Limb (tissue), 2 donors: ENCODE data around the gene VTI1A.

Experiments
- DNase-seq, 2 donors: peaks; one replicate each; pipeline ENCODE4 v3.0.0-alpha.2; 2016; ENCODE audit errors: extremely low spot score in 2 of 2

Gene VTI1A

DNA sequence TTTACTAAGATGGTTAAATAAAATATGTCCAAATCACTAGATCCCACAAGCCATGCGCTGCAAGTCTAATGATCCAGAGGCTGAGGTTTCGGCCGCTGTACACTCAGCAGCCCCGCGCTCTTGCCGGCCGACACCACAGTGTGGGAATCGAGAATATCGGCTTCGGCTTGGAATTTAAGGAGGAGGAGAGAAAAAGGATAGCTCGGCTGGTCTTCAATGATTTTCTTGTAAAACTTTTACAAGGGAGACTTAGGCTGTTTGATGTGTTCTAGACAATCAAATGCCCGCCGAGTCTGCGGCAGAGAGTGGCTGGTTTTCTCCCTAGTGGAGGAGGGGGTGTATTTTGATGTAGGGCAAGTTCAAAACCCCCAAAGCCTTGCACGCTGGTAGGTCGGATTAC, 384.8 kb downstream of the VTI1A start:
- DNase-seq = no peak

DNA sequence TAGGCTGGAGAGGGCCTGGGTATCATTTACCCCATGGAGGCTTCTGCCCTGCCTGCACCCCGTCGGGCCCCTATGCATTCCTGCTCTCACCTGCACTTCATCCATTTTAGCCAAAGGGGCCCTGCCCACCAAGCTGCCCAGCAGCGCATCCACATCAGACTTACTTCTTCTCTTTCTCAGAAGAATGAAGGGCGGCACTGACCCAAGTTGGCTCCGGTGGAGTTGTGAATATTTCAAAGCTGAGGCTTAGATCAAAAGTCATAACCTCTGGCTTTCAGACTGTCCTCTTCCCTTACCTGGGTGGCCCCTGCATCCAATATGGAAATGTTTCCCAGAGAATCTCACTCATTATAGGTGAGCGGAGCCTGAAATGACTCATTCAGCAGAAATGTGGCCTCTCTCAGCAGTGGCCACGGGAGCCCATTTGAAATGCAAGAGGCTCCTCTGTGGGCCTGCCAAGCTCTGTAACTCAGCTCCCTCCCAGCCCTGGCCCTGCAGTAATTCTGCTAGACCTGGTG, 385.4 kb downstream of the VTI1A start:
- no peak for DNase-seq

DNA sequence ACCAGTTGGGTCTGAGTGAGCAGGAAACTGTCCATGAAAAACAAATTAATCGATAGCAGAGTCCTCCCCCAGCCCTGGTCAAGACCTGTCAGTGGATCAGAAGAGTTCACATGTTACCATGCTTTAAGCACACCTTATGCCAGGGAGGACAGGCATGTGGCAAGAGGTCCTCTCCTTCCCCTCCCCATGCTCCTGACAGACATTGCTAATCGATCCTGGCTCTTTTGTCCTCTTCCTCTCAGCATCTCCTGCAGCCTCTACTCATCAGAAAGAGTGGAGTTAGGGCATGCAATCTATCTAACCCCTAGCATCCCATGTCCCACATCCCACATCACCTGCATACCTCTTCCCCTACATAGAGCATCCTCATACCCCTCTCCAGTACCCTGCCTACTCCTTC, 385.9 kb downstream of the VTI1A start:
- DNase-seq = no peak

DNA sequence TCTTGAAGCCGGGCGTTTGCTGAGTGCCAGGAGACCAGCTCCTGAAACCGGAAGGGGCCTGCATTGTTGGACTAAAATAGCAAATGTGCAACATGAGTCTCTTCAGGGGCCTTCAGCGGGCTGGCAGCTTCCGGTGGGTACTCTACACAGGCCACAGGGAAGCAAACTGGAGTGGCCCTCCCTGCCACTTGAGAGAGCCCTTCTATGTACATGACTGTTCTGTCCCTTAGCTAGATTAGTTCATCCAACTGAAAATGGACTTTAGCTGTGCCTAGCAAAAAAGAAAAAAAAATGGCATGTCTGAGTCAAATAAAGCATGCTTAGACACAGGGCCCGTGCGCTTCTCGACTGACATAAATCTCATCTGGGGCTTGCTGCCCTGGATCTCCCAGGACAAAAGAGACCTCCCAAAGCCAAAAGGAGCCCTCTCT, 387.8 kb downstream of the VTI1A start:
- peak in 1 of 2 donors; percentile 43 for DNase-seq

DNA sequence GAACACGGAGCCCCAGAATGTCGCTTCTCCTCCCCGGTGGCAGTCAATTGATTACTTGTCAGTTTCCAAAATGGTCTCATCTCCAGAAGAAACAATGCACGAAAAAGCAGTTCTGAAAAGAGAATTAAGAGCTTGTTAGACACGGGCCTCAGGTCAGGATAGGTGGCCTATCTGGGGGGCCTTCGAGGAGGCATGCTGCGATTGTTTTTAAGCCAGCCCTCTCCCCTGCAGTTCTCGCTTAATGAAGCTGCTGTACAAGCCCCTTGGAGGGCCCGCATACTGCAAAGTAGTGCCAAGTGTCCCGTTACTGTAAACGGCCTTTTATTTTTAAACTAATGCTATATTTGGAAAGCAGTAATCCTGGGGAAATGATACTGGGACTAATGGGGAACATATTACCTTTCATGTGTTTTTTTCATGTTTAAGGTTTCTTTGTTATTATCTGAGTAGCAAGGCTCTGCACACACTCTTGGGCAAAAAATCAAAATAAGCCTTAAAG, 388.3 kb downstream of the VTI1A start:
- no peak for DNase-seq

DNA sequence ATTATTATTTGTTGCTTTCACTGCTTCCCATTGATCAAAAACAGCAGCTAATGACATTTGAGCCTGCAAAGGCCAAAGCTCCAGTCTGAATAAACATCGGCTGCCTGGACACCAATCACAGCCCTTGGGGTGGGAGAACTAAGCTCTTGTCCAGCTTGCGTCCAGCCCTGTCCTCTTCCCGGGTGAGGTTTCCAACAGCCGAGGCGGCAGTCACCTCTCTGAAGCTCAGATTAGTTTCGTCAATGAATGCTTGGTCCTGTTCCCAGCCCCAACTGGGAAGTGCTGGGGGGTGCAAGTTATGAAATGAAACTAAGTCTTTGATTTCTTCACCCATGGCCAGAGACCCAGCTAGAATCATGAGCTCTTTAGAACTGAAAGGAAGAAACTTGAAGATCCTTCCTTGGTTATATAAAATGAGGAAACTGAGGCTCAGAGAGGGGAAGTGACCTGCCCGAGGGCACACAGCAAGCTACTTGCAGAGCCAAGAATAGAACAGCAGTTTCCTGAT, 389.0 kb downstream of the VTI1A start:
- no peak for DNase-seq

DNA sequence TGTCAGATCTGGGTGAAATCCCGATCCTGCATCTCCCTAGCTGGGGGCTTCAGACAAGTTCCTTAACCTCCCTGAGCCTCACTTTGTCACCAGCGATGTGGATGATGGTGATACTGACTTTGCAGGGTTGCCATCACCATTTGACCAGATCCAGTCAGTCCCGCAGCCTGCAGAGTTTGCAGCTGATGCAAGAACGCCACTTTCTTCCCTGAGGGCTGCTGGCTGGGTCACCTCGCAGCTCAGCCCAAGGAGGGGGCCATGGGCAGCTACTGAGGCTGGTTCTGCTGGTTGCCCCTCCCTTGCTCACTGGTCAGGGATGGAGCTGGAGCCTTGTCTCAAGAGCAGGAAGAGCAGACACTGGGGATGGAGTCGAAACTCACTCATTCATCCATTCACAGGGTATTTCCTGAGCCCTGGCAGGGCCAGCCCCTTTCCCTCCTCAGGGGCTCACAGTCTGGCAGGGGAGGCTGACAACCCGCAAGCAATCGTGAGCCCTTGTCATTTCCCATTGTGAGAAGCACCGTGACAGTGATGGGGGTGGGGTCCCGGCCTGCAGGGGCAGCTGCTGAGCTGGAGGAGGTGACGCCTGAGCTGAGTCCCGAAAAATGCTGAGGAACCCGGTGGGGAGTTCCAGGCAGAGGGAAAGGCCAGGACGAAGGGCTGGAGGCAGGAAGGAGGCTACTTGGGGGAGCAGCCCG, 391.9 kb downstream of the VTI1A start:
- no peak for DNase-seq

DNA sequence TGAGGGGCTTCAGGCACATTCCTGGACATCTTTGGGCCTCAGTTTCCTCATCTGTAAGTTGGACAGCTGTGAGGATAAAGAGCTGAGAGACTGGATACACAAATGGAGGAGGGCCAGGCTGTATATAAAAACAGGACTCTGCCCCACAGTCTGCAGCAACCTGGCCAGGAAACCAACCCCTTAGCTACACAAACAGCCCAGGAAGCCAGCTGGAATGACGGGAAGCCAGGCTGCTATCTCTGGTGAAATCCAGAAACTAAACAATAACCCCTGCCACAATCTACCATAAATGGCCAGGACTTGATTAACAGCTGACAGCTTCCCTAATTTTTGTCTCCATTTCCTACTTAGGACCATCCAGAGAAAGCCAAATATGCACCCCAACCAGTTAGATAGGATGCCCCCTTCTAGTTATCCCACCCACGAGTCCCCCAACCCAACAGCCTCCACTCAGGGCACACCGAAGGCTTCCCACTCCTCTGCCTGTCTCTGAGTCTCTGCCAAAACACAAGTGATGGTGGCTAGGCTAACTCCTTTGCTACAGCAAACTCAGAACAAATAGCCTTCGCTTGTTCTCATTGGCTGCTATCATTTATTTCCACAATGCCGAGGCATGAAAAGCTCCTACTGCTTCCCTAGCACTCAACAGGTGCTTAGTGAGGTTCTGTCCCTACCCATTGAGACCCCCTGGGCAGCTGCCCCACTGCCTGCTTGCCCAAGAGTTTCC, 393.1 kb downstream of the VTI1A start:
- no peak for DNase-seq

DNA sequence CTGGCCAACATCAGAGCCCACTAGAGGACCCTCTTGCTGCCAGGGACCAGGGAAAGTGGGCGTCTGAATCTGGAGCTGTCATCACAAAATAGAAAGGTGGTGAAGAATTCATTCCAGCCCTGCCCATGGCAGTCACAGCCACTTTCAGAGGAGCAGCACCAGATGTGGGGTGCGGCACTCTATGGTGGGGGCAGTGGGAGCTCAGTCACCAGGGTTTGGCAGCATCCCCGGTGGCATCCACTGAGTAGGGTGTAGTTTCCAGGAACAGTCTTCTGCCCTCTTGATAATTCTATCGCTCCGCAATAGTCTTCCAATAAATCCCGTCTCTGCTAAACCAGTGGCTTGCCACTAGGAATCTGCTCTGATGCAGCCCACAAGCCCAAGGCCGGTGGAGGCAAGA, 394.5 kb downstream of the VTI1A start:
- DNase-seq = no peak

DNA sequence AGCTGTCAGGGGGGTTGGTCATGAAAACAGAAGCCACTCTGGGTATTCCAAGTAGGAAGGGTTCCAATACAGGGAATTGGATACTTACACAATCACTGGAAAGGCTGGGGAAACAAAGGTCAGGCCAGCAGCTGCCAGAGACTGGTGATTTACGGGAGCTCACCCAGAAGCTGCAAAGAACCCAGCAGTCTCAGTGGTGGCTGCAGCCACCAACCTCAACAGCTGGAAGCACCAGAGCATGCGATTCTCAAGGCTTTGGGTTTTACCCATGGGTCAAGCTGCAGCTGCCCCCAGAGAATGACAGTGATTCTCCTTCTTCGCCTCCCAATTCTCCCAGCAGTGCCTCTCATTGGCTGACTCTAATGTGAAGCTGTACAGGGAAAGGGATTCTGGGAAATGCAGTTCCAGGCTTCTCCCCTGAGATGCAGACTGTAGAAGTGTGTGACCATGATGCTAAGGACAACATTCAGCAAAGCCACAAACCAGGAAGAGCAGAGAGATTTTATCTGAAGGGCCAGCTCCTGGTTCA, 395.9 kb downstream of the VTI1A start:
- DNase-seq = no peak

DNA sequence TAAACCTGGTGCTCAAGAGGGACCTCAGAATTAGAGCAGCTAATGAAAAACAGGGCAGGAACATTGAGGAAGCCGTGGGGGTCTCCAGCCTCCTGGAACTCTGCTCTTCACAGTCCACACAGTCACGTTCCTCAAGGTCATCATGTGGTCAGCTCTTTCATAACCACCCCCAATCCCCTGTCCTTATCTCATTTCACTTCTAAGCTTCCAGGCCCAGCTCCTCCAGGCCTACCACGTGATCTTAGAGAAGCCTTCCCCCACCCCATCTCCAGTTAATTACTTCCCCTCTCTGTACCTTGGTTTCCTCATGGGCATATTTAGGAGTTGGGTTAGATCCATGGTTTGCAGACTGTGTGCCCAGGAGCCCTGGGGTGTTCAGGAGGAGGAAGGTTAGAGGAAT, 396.6 kb downstream of the VTI1A start:
- DNase-seq = no peak

DNA sequence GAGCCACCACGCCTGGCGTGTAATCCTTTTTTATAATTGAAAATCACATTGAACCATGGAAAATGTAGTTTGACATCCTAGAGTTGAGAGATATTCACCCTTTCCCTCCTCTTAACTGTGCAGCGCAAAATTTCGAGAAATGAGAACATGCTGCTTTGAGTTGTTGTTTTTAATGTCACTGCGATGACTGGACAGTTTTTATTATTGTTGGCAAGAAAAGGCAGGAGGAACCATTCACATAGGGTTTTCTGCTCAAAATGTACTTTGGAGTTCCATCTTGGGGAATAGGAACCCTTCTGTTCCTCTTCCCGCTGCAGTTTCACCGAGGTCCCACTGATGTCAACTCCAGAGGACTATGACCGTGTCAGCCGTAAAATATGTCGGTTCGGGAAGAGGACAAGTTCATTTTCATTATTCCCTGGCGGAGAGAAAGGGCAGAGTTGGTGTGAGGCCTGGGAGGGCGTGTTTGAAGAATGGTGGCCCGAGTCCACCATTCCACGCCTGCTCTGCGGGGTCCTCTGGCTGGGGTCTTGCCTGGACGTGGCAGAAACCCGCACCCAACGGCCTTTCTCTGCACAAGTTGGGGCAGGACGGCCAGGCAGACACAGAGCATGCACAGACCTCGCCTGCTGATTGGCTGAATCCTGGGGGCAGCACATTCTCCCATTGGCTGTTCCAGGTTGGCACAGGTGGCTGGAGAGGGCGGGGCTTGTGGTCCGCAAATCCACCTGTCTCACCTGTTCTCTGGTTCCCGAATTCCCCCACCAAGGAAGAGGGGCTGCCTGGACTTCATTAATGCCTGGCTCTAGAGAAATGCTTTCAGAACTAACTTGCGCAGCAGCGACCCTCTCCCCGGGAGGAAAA, 397.9 kb downstream of the VTI1A start:
- no peak for DNase-seq

DNA sequence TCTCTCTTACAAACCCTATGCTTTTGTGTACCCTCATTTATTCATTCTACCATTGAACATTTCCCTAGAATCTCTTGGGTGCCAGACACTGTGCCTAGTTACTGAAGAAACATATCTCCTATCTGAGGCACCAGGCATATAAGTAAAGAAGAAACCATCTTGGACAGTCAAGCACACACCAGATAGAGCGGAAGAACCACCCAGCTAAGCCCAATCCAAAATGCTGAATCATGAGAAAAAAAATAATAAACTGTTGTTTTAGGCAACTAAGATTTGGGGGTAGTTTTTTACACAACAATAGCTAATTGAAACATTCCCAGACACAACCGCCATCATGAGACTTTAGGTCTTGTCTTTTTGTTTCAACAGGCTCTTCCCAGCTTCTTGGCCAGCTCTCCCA, 400.8 kb downstream of the VTI1A start:
- DNase-seq = no peak

DNA sequence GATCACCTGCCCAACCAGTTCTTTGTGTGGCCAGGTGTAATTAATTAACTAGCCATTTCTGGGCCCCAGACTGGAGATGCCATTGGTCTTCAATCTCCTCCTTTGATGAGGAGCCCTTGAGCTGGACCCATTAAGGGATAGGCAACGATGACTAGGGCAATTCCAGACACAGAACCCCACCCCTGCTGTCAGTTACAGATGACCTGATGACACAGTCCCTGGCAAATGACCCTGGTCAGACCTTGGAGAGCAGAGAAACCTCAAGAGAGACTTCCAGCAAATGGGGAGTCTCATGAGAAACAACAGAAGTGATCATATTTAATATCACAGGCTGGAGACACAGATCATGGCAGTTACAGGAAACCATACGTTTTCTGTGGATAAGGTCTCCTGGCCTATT, 401.2 kb downstream of the VTI1A start:
- DNase-seq = no peak

DNA sequence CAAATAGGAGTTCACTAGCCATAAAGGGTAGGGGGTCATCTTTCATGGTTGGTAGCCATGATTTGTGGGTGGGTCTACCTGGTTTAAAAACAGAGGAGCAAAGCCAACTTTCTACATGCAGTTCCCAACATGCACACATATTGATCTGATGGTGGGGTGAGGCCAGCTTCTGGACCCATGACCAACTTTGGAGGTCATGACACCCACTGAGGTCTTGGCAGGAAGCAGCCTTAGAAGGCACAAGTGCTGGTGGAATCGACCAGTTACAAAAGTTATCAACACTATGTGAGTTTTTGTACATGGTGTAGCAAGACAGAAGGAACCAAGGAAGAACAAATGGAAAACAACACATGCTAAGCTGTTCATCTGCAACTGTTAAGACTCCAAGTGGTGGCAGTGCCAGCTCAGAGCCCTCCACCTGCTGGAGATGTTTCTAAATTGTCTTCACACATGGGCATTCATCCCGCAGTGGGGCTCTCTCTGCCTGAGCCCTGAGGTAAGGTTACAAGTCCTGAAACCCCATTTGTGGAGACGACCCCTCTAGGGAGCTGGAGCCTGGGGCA, 401.9 kb downstream of the VTI1A start:
- no peak for DNase-seq

DNA sequence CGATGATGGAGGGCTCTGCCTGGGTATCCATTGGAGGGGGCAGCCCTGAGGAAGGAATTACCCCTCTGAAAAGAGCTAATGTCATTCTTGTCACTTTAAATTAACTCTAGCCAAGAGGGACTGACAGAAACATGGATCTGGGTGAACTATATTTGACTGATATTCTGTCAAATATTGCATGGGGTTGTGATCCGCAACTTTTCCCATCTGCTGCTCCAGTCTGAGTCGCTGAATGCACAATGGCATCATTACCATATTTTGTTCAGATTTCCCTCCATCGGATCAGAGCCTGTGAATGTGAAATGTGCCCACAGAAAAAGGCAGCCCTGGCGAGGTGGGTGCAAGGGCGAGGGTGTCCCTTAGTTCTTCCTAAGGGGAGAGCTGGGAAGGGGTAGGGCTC, 402.5 kb downstream of the VTI1A start:
- DNase-seq = no peak

DNA sequence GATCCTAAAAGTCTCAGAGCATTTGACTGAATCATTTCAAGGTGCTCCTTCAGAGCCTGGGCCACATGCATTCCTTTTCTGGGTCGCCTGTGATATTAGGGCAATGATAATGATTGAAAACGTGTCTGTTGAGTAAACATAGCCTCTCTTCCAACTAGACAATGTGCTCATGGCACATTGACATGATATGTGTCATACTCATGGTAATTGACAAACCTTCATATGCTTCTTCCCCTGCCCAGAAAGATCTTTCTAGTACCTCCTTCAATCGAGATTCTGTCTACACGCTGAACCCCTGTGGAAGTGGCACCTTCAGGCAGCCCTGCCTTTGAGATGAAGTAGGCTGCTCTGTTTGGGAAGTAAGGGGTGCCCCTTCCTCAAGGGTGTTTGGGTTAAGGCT, 404.2 kb downstream of the VTI1A start:
- DNase-seq = no peak

DNA sequence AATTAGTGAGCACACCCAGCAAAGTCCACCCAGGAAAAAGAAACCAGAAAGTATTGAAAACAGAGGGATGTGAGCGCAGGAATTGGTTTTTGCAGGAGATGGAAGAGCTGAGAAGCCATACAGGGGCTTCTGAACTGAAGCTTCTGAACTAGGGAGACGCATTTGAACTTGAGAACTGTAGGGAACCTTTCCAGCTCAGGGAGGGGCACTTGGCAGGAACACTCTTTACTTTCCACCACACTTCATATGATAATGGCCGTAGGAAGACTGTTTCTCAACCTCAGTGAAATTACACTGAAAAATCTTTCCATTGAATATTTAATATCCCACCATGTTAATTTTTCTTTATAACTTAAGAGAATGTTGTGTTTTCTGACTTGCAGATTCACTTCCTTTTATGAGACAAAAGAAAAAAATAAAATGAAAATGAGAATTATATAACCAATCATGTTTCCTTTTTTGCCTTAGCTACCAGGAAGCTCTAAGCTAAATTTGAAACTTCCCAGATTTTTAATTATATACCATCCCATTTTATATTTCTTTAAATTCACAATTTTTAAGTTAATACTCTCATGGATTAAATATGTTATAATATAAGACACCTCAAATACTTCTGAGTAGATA, 404.7 kb downstream of the VTI1A start:
- DNase-seq = no peak

DNA sequence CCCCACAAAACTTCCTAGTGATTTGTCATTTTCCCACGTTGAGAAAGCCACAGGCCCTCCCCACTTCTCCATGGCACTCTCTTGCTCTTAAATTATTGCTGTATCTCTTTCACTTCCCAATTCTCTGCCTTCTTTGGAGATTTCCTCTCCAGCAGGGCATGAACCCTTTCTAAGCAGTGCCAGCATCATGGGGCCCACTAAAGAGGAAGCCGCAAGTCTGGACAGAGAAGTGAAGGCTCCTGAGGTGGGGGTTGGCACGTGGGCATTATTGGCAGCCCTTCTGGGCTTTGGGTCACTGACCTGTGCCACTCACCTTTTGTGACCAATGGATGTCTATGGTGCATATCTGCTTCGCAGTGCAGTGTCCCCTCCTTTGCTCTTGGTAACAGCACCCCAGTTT, 405.3 kb downstream of the VTI1A start:
- DNase-seq = no peak

DNA sequence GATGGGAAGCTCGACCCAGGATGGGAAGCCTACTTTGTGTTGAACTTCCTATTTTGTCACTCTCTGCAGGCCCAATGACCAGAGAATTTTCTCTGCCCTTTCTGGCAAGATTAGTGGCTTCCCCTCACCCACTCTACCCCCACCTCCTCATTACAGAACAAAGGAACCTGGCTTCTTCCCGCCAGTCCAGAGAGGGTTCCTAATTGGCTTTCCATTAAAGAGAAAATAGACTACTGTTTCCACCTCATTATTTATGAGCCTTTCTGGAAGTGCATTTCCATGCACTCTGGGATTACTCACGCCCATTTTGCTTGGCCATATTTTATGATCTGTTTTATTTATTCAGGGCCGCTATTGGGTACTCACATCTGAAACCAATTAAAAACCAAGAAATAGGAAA, 408.1 kb downstream of the VTI1A start:
- DNase-seq = no peak

DNA sequence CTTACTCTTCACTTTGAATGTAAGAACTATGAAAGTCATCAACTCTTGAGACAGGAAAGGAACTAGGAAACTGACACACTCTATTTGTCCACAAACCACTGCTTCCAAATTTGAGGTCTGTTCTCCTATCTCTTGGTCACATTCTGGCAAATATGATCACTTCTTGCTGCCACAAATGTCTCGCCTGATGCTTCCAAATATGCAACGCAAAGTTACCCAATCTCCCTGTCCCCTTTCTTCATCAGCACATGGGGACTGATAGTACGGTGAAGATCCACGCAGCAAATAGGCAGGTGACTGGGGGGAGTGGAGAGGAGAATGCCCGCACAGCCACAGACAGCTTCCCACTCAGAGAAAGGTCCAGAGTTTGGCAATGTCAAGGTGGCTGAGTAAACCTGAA, 410.5 kb downstream of the VTI1A start:
- DNase-seq = no peak
